Erythroblast (primary cell): ENCODE measurements around the gene FIS1.

Experiments
- GATA1 ChIP-seq: IDR thresholded peaks from 2 replicates; pipeline ENCODE4 v1.6.1; 2011; ENCODE audit warnings: low read depth, mild to moderate bottlenecking, control low read depth, low read length, moderate library complexity
- POLR2A ChIP-seq: IDR thresholded peaks from 2 replicates; pipeline ENCODE4 v1.6.1; 2011; ENCODE audit warnings: mild to moderate bottlenecking, low read length

- TF ChIP-seq POLR2A (no peak), GATA1 (no peak)
Measured at GRCh38 chr7:101269664-101270063, 24.8 kb upstream of the FIS1 start.
